Hematopoietic multipotent progenitor cell treated with erythropoietin and hydrocortisone succinate and interleukin-3 and kit ligand, for 15 days (in vitro differentiated cells): ENCODE data around the gene WFIKKN1.
A peak's percentile ranks its signal among the peaks of the same experiment; 100 is the strongest.

Source experiments
- DNase-seq: peaks from one replicate; pipeline ENCODE4 v3.0.0-alpha.2; 2015; ENCODE audit warnings: low spot score

WFIKKN1 gene

DNA sequence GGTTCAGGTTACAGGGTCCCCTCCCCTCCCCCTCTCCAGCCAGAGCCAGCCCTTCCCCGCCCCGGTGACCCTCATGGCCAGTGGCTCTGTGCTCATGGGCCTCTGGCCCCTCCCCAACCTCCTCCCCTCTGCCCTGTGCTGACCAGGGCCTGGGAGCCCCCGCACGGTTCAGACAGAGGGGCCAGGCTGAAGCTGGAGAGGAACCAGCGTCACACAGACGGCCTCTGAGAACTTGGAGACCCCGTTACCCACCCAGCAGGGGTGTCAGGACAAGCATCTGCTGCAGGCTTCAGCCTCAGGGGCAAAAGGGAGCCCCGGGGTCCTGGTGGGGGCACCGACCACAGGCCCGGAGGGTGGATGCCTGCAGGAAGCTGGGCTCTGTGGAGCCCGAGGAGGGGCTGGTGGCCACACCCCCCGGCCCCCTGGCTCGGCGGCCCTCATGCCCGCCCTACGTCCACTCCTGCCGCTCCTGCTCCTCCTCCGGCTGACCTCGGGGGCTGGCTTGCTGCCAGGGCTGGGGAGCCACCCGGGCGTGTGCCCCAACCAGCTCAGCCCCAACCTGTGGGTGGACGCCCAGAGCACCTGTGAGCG lies at the start of gene WFIKKN1:
Gene WFIKKN1, plus strand, starts transcription at position 171 of the 591 bp plus-strand sequence. Its CDS starts 269 bp downstream, at position 440.
- no peak for DNase-seq

- no peak for DNase-seq
Observed at GRCh38 chr16:582218-582613, 48.6 kb upstream of the WFIKKN1 start.

DNA sequence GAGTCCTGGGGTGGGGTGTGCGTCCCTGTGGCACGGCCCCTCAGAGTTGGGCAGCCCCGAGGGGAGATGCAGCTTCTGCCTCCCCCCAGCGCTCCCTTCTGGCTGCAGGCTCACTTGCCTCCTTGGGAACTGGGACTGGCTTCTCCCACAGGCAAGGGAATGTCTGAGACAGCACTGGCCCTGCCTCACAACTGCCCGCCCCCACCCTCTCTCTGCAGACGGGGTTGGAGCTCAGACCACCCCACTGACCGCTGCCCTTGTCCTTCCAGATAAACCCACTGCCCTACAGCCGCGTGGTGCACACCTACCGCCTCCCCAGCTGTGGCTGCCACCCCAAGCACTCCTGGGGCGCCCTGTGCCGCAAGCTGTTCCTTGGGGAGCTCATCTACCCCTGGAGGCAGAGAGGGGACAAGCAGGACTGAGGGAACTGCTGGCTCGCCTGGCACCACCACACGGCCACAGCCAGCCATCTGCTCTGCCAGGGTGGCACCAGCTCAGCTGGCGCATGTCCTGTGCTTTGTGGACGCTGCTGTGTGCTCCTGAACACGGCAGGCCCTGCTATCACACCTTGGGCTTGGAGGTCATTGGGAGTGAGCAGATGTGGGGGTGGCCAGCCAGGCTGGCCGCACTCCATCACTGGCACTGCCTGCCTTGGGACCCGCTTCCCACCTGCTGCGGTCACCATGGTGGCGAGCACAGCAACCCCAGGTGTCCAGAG lies 48.0 kb upstream of the WFIKKN1 start:
- no peak for DNase-seq

DNA sequence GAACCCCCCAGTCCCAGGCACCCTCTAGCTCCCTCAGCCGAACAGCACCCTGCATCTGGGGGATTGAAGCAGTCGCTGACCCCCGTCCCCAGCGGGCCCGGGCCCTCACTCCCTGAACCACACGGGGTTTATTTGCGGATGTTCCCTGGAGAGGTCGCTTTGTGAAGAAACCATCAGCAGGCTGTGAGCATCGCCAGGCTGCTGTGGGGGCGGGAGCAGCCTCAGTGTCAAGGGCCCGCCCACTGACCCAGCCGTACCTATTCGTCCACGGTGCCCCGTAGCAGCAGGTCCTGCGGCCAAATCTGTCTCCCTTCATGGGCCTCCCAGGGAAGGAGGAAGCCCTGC lies 47.3 kb upstream of the WFIKKN1 start:
- DNase-seq, result no peak

DNA sequence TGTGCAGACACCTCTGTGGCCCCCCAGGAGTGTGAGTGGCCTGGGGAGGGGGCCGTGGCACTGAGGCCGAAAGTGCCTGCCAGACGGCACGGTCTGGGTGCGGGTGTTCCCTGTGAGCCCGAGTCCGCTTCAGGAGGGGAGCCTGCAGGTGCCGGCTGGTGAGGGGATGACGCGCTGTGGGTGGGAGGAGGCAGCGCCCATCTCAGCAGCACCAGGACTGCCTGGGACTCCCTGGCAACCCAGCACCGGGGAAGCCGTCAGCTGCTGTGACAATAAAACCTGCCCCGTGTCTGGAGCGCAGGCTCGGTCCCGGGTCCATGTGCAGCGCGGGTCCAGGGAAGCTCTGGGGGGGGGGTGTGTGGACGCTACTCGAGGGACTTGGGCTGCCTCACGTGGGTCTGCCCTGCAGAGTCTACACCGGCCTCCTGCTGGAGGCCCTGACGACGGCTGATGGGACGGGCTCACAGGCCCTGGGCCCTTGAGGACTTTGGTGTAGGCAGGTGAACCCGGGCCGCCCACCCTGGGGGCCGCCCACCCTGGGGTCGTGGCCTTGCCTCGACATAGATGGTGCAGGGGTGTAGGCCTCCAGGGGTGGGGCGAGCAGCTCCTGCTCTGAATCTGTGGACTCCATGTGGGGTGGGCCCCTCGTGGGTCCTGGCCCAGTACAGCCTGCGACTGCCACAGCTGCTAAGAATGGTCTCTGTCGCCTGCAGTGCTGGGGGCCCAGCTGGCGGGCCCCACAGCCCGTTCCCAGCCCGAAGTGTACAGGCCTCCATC lies 46.8 kb upstream of the WFIKKN1 start:
- no peak for DNase-seq

DNA sequence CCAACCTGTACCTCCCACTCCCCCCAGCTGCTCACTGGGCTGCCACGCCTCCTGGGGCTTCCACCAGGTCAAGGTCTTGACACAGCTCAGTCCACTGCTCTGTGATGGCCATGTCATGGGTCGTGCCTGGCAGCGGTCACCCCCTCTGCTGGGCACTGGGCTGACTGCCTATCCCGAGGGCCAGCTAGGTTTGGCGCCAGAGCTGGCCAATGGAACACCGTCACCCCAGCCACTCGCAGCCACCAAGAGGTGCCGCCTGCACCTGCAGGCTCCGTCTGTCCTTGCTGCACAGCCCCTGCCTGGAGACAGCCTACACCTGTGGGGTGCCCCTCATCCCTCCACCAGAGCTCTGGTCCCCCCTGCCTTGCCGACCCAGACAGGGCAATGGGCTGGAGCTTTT lies 45.4 kb upstream of the WFIKKN1 start:
- peak; percentile 36 for DNase-seq

GRCh38 chr16:586047-586644 lies 44.6 kb upstream of the WFIKKN1 start:
- DNase-seq, result peak; percentile 23

- DNase-seq, result peak; percentile 34
Observed at GRCh38 chr16:586645-587590, 43.9 kb upstream of the WFIKKN1 start.

DNA sequence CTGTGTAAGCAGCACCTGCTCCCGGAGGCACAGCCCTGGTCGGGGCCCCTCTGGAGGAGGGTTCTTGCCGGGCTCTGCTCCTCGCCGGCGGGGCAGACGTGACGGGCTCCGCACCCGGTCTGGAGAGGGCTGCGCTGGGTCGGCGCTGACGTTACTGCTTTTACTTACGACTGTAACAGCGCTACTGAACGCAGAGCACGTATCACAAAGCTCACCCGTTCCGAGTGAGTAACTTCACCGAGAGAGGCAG lies 42.2 kb upstream of the WFIKKN1 start:
- DNase-seq, result peak; percentile 68

GRCh38 chr16:588889-589657 lies 41.7 kb upstream of the WFIKKN1 start:
- DNase-seq, result peak; percentile 97

GRCh38 chr16:589658-590187 lies 41.1 kb upstream of the WFIKKN1 start, which contains the start of gene RAB40C:
Gene RAB40C, plus strand, starts transcription at chr16:590066. Its CDS starts 226 bp downstream, at chr16:590292.
- DNase-seq, result peak; percentile 99

DNA sequence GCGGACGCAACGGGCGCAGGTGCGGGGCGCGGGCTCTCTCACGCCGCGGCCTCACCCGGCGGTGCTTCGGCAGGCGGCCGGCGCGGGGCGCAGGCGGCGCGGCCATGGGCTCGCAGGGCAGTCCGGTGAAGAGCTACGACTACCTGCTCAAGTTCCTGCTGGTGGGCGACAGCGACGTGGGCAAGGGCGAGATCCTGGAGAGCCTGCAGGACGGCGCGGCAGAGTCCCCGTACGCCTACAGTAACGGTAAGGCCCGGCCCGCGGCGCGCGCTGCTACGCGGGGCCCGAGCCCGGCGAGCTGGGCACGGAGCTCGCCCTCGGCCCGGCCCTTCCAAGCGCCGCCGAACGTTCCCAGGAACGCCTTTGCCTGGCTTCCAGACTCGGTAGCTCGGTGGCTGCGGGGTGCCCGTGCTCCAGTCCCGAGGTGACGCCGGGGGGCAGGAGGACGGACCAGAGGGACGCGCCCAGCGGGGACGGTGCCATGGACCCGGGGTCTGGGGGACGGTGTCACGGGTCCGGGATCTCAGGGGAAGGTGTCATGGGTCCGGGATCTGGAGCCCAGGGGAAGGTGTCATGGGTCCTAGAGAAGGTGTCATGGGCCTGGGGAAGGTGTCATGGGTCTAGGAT lies 40.5 kb upstream of the WFIKKN1 start:
- DNase-seq, result no peak

GRCh38 chr16:590815-591200 lies 40.0 kb upstream of the WFIKKN1 start:
- DNase-seq, result no peak

DNA sequence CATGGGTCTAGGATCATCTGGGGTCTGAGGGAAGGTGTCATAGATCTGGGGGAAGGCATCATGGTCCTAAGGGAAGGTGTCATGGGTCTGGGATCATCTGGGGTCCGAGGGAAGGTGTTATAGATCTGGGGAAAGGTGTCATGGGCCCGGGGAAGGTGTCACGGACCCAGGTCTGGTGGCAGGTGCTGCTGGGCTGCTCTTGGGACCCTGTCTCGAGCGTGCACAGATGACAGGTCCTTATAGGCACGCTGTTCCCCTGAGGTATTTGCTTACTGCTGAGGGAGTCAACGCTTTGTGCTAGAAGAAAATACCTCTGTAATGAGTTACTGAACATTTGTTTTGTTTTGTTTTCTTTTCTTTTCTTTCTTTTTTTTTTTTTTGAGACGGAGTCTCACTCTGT lies 39.6 kb upstream of the WFIKKN1 start:
- no peak for DNase-seq

DNA sequence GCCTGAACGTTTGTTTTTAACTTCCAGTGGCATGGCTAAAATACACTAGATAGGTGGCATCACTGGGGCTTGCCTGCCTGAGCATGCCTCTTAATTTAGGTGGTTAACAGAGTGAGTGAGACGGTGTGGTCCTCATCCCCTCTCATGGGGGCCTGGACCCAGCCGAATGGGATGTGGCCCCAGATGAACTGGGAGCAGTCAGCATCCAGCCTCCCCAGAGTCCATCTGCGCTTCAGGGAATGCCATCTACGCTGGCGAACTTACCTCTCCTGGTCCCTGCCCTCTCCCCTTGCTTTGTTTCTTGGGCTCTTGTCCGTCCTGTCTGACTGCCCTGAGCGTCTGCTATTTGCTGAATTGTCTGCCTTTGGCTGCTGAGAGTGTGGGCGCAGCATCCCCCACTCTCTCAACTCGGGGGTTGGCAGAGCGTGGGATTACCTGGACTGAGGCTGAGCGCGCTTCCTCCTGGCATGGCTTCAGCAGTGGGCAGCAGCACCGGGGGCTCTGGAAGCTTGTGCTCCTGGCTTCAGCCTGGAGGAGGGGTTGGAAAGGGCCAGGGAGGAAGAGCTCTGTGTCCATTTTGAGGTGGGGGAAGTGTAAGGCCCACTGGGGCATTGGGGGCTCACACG lies 38.8 kb upstream of the WFIKKN1 start:
- no peak for DNase-seq

- no peak for DNase-seq
Observed at GRCh38 chr16:592518-593306, 38.1 kb upstream of the WFIKKN1 start.

DNA sequence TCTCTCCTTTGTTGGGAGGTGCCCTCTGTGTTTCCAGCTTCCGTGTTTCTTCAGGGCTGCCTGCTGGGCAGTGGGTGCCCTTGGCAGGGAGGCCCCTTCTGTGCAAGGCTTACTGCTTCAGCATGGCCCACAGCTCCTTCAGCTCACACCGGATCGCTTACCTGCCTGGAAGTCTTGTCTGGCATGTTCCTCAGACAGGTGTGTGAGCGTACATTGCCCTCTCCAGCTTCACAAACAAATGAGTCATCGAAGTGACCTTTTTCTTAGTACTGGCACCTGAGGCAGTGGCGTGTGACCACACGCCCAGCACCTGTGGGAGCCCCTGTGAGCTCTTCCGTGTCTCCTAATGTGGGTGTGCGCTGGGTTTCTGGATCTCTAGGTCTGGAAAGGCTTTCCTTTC lies 37.4 kb upstream of the WFIKKN1 start:
- no peak for DNase-seq

DNA sequence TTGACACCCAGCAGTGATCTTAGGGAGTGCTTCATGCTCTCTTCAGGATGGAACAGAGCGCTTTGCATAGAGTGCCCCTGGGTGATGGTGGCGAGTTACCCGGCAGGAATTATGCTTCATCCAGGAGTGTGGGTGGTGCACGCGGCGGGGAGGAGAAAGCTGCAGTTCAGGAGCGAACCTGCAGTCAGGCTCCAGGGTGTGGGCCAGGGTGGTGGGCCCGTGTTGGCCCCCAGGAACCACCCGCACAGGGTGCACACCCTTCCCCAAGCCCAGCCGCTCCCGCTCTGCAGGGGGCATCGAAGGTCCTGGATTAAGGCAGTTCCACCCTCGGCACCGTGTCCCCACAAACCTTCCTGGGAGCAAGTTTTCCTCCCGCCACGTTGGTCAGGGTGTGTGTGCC lies 37.0 kb upstream of the WFIKKN1 start:
- DNase-seq, result no peak

DNA sequence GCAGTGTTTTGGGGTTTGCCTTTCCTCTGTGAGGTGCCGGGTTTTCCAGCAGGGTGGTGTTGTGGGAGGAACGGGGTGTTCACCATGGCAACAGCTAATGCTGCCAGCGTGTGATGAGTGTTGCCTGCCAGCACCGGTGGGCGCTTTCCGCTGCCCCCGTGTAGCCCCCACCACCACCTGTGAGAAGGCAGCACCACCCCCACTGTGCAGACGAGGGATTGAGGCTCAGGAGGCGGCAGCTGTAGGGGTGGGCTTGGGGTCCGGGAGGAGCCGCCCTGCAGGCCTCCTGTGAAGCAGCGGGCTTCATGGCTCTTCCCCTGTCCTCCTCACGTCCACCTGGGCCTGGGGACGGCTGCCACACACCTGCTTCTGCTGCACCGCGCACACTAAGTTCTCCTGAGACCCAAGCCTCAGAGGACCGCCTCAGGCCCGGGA lies 35.7 kb upstream of the WFIKKN1 start:
- DNase-seq, result no peak
